Measurements from ENCODE around the gene PTPRR. TPM values are rescaled to one million over a fixed set of nuclear protein-coding genes. Genes with fewer than 3 reads are reported as not detected.
"Not testable (repeated sequence)": the region's sequence is repeated elsewhere in the genome, so short reads cannot be mapped to it uniquely, and the experiment has no call there.

Gene PTPRR
- total RNA-seq, 1 donor from 2014 or later: not detected

DNA sequence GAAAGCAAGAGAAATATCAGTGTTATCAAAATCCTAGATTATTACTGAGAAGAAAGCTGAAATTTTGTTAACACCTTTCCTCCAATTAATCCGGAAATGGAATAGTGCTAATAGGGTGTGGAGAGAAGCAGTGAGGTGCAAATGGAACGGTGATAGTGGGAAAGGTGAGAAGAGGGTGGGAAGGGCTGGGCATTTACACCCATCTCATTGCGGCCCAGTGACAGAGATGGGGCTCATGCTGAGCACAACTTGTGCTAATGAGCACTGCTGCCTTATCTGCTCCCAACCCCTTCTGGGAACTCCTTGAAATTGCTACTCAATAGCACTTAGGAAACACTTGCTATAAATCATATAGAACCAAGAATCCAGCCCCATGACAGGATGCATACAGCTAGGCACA lies 94.4 kb downstream of the PTPRR start:
- no peak for DNase-seq (ENCODE audit: low spot score)
- Mint-ChIP-seq H3K27me3 (ENCODE audit: low read depth) (no peaks in the 10 kb centered on the region), H3K4me1 (ENCODE audit: low read depth) (no peaks in the 10 kb centered on the region), H3K4me3 (ENCODE audit: low read depth) (no peak overlapping the region), H3K27ac (no peak overlapping the region), H3K9me3 (no peaks in the 10 kb centered on the region), H3K36me3 (ENCODE audit: low read depth) (no peaks in the 10 kb centered on the region)
- intact Hi-C loops (cut with micrococcal nuclease): no loop called here

GRCh38 chr12:70824511-70824910 lies 96.0 kb downstream of the PTPRR start:
- intact Hi-C loops (cut with micrococcal nuclease): no loop called here
- H3K36me3 Mint-ChIP-seq (ENCODE audit: low read depth): no peaks in the 10 kb centered on the region
- H3K4me1 Mint-ChIP-seq (ENCODE audit: low read depth): no peaks in the 10 kb centered on the region
- H3K27me3 Mint-ChIP-seq (ENCODE audit: low read depth): no peaks in the 10 kb centered on the region
- DNase-seq (ENCODE audit: low spot score): no peak
- no peak overlapping the region for H3K4me3 Mint-ChIP-seq (ENCODE audit: low read depth)
- no peaks in the 10 kb centered on the region for H3K9me3 Mint-ChIP-seq
- H3K27ac Mint-ChIP-seq: no peak overlapping the region

DNA sequence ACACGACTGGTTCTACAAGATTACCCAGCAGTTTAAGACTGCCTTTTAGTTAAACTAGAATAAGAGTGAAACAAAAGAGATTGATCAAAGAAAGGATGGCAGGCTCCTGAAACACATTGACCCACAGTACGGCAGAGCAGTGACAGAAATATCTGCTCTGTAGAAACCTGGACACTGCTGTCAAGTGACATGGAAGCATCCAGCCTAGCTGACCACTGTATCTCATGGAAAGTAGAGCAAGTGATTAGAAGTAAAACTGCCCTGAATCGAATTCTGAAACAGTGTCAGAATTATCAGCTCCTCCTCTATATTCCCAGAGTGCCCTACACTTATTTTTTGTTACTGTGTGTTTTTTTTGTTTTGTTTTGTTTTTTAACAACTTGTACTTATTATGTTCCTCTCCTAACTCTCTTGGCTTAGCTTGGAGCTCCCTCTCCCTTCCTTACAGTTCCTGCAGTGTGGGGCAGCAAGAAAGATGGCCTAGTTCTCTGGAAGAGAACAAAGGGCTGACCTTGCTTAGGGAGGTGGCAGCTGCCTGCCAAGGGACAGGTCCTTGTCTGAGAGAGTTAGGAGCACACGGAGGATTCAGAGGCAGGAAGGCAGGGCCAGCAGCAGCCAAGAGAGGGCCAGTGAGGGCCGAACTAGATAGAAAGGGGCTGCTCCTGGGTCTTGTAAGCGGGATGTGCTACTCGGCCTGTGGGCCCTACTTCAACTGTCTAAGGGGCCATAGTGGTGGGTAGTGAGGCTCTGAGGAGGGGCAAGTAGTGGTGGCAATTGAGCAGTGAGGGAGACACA lies 97.2 kb downstream of the PTPRR start:
- Mint-ChIP-seq H3K27me3 (ENCODE audit: low read depth) (no peaks in the 10 kb centered on the region), H3K36me3 (ENCODE audit: low read depth) (no peaks in the 10 kb centered on the region)
- intact Hi-C loops (cut with micrococcal nuclease): no loop called here

DNA sequence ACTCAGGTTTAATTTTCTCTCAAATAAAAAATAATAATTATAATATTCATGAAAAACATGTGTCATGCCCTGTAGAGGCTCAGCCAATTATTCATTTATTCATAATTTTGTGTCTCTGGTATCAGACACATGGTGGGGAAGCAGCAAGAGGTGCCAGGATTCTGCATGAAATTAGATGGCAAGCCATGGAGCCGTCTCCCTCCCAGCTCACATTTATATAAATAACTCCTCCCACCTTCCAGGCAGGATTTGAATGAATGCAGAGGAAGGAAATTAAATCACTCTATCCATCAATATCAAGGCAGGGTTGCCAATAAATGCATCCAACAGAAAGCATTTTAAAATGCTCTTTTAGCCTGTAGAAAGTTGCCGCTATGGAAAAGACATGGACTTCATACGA lies 98.1 kb downstream of the PTPRR start:
- DNase-seq (ENCODE audit: low spot score): no peak
- Mint-ChIP-seq H3K36me3 (ENCODE audit: low read depth) (no peaks in the 10 kb centered on the region), H3K9me3 (no peaks in the 10 kb centered on the region), H3K4me3 (ENCODE audit: low read depth) (no peak overlapping the region), H3K27me3 (ENCODE audit: low read depth) (no peaks in the 10 kb centered on the region), H3K4me1 (ENCODE audit: low read depth) (no peaks in the 10 kb centered on the region), H3K27ac (no peak overlapping the region)
- intact Hi-C loops (cut with micrococcal nuclease): no loop called here

More for the DNA sequence above, 97.2 kb downstream of the PTPRR start:
- no peaks in the 10 kb centered on the region for H3K9me3 Mint-ChIP-seq
- H3K4me3 Mint-ChIP-seq (ENCODE audit: low read depth): no peak overlapping the region
- H3K27ac Mint-ChIP-seq: no peak overlapping the region
- H3K4me1 Mint-ChIP-seq (ENCODE audit: low read depth): no peaks in the 10 kb centered on the region
- DNase-seq (ENCODE audit: low spot score): no peak

- H3K36me3 Mint-ChIP-seq (ENCODE audit: low read depth): no peaks in the 10 kb centered on the region
- H3K27ac Mint-ChIP-seq: no peak overlapping the region
- no peaks in the 10 kb centered on the region for H3K4me1 Mint-ChIP-seq (ENCODE audit: low read depth)
- H3K4me3 Mint-ChIP-seq (ENCODE audit: low read depth): no peak overlapping the region
- H3K27me3 Mint-ChIP-seq (ENCODE audit: low read depth): peaks cover 2% of the 10 kb centered on the region
- H3K9me3 Mint-ChIP-seq: no peaks in the 10 kb centered on the region
- DNase-seq (ENCODE audit: low spot score): no peak
- intact Hi-C loops (cut with micrococcal nuclease): no loop called here
Observed at GRCh38 chr12:70815971-70816391, 104.6 kb downstream of the PTPRR start.

- H3K9me3 Mint-ChIP-seq: no peaks in the 10 kb centered on the region
- no peak overlapping the region for H3K4me3 Mint-ChIP-seq (ENCODE audit: low read depth)
- intact Hi-C loops (cut with micrococcal nuclease): no loop called here
- H3K4me1 Mint-ChIP-seq (ENCODE audit: low read depth): no peaks in the 10 kb centered on the region
- H3K27me3 Mint-ChIP-seq (ENCODE audit: low read depth): peaks cover 2% of the 10 kb centered on the region
- DNase-seq (ENCODE audit: low spot score): no peak
- no peaks in the 10 kb centered on the region for H3K36me3 Mint-ChIP-seq (ENCODE audit: low read depth)
- H3K27ac Mint-ChIP-seq: no peak overlapping the region
Observed at GRCh38 chr12:70815056-70815455, 105.5 kb downstream of the PTPRR start.

GRCh38 chr12:70813559-70813958 lies 107.0 kb downstream of the PTPRR start:
- Mint-ChIP-seq H3K27me3 (ENCODE audit: low read depth) (peaks cover 2% of the 10 kb centered on the region), H3K4me3 (ENCODE audit: low read depth) (no peak overlapping the region), H3K27ac (no peak overlapping the region), H3K9me3 (no peaks in the 10 kb centered on the region), H3K4me1 (ENCODE audit: low read depth) (no peaks in the 10 kb centered on the region), H3K36me3 (ENCODE audit: low read depth) (no peaks in the 10 kb centered on the region)
- DNase-seq (ENCODE audit: low spot score): no peak
- intact Hi-C loops (cut with micrococcal nuclease): no loop called here

- Mint-ChIP-seq H3K9me3 (no peaks in the 10 kb centered on the region), H3K36me3 (ENCODE audit: low read depth) (no peaks in the 10 kb centered on the region), H3K27me3 (ENCODE audit: low read depth) (peaks cover 2% of the 10 kb centered on the region), H3K27ac (no peak overlapping the region), H3K4me1 (ENCODE audit: low read depth) (no peaks in the 10 kb centered on the region), H3K4me3 (ENCODE audit: low read depth) (no peak overlapping the region)
- no peak for DNase-seq (ENCODE audit: low spot score)
- intact Hi-C loops (cut with micrococcal nuclease): no loop called here
Observed at GRCh38 chr12:70812136-70812535, 108.4 kb downstream of the PTPRR start.

- DNase-seq (ENCODE audit: low spot score): no peak
Observed at GRCh38 chr12:70809887-70810286, 110.7 kb downstream of the PTPRR start.

GRCh38 chr12:70807993-70808392 lies 112.5 kb downstream of the PTPRR start:
- intact Hi-C loops (cut with micrococcal nuclease); DNase-seq (ENCODE audit: low spot score): not testable (repeated sequence)

More at GRCh38 chr12:70809887-70810286, 110.7 kb downstream of the PTPRR start:
- no peak overlapping the region for H3K27ac Mint-ChIP-seq
- H3K27me3 Mint-ChIP-seq (ENCODE audit: low read depth): peaks cover 2% of the 10 kb centered on the region
- H3K4me1 Mint-ChIP-seq (ENCODE audit: low read depth): no peaks in the 10 kb centered on the region
- intact Hi-C loops (cut with micrococcal nuclease): no loop called here
- no peaks in the 10 kb centered on the region for H3K36me3 Mint-ChIP-seq (ENCODE audit: low read depth)
- no peaks in the 10 kb centered on the region for H3K9me3 Mint-ChIP-seq
- no peak overlapping the region for H3K4me3 Mint-ChIP-seq (ENCODE audit: low read depth)

GRCh38 chr12:70806827-70807226 lies 113.7 kb downstream of the PTPRR start:
- H3K27ac Mint-ChIP-seq: no peak overlapping the region
- H3K27me3 Mint-ChIP-seq (ENCODE audit: low read depth): no peaks in the 10 kb centered on the region
- no peak overlapping the region for H3K4me3 Mint-ChIP-seq (ENCODE audit: low read depth)
- H3K36me3 Mint-ChIP-seq (ENCODE audit: low read depth): no peaks in the 10 kb centered on the region
- no peaks in the 10 kb centered on the region for H3K4me1 Mint-ChIP-seq (ENCODE audit: low read depth)
- no peak for DNase-seq (ENCODE audit: low spot score)
- H3K9me3 Mint-ChIP-seq: no peaks in the 10 kb centered on the region
- intact Hi-C loops (cut with micrococcal nuclease): no loop called here

More at GRCh38 chr12:70807993-70808392, 112.5 kb downstream of the PTPRR start:
- not testable (repeated sequence) for H3K4me1 Mint-ChIP-seq (ENCODE audit: low read depth); H3K27me3 Mint-ChIP-seq (ENCODE audit: low read depth); H3K36me3 Mint-ChIP-seq (ENCODE audit: low read depth); H3K4me3 Mint-ChIP-seq (ENCODE audit: low read depth); H3K27ac Mint-ChIP-seq; H3K9me3 Mint-ChIP-seq

DNA sequence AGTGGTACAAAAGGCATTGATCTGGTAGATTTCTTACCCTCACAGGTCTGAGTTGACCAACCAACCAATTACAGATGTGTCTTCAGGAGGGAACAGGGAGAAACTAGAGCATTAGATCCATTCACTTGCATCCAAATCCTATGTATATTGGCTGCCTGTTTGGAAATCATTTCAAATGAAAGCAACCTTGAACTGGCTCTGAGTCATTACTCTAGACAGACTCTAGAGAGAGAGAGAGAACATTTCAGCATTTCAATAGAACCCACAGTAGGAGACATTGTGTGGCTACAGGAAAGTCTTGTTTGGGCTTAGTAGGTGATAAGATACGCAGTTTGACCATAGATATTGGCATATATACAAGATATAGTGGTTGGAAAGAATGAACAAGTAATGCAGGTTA lies 114.5 kb downstream of the PTPRR start:
- no peak overlapping the region for H3K27ac Mint-ChIP-seq
- H3K4me1 Mint-ChIP-seq (ENCODE audit: low read depth): no peaks in the 10 kb centered on the region
- H3K4me3 Mint-ChIP-seq (ENCODE audit: low read depth): no peak overlapping the region
- H3K27me3 Mint-ChIP-seq (ENCODE audit: low read depth): peaks cover 2% of the 10 kb centered on the region
- no peak for DNase-seq (ENCODE audit: low spot score)
- H3K9me3 Mint-ChIP-seq: no peaks in the 10 kb centered on the region
- no peaks in the 10 kb centered on the region for H3K36me3 Mint-ChIP-seq (ENCODE audit: low read depth)
- intact Hi-C loops (cut with micrococcal nuclease): no loop called here

DNA sequence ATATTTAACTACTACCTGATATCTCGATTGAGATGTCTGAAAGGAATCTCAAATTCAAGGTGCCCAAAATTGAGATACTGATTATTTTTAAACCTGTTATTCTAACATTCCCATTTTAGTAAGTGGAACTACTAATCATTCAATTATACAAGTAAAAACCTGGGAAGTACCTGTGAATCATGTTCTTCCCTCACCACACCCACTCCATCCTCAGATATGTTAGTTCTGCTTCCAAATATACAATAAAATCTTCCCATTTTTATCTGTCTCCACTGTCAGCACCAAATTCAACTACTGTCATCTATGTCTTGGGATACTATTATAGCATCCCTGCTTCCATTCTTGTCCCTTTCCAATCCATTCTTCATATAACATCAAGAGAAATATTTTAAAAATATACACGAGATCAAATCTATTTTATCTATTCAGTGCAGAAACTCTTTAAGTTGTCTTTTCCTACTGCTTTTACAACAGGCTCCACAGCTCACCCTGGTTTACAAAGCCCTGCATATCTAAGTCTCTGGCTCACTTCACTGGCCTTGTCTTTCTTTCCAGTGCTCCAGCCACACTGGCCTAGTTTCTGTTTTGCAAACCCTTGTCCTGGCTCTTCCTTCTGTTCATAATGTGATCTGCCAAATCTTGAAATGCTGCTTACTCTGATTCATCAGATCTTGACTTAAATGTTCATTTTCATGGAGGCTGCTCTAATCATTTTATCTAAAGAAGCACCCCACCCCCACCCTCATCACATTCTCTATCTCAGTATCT lies 122.3 kb downstream of the PTPRR start:
- Mint-ChIP-seq H3K36me3 (ENCODE audit: low read depth) (no peaks in the 10 kb centered on the region), H3K27ac (no peak overlapping the region), H3K27me3 (ENCODE audit: low read depth) (peaks cover 2% of the 10 kb centered on the region), H3K4me3 (ENCODE audit: low read depth) (no peak overlapping the region), H3K9me3 (no peaks in the 10 kb centered on the region), H3K4me1 (ENCODE audit: low read depth) (no peaks in the 10 kb centered on the region)
- intact Hi-C loops (cut with micrococcal nuclease): no loop called here
- no peak for DNase-seq (ENCODE audit: low spot score)

Measured in activated T-helper 2 cell treated with anti-CD3 and anti-CD28 coated beads, Interferon-gamma antibody, Interleukin-2, Interleukin-4, amounts not matched to agents 10 μg/mL and 5 μg/mL and 100 μg/mL, durations not matched to agents 14 hours and 24 hours and 36 hours (primary cell).